Panc1 (cell line): ENCODE measurements around the gene BOC. TPM values are rescaled to one million over a fixed set of nuclear protein-coding genes. Genes with fewer than 3 reads are reported as not detected.
A peak's percentile ranks its signal among the peaks of the same experiment; 100 is the strongest.

Source experiments
- ATAC-seq: fragments of 200-7000 bp; cut with Tn5 transposase; 2 replicates; pipeline ENCODE4 v1.9.1; 2020; ENCODE audit warnings: mild to moderate bottlenecking, moderate library complexity
- BruUV-seq: library from RNA; stranded (reverse); fragments of 400-500 nt; replicated peaks from 2 replicates; lab custom pipeline; 2021; lab: Mats Ljungman, UMichigan
- CTCF ChIA-PET: fragments of 300-600 bp; sonication (Branson Sonifier 250); formaldehyde crosslinking; loops from one replicate; lab custom pipeline; 2022; ENCODE audit warnings: antibody characterized with exemption; lab: Charles Lee
- POLR2A ChIA-PET: fragments of 300-600 bp; sonication (Branson Sonifier 250); formaldehyde crosslinking; loops from one replicate; lab custom pipeline; 2022; ENCODE audit warnings: antibody characterized with exemption; lab: Charles Lee
- DNase-seq: peaks from one replicate; pipeline ENCODE4 v3.0.0-alpha.2; 2010; ENCODE audit warnings: low read depth, low spot score
- H3K27ac ChIP-seq: 2 replicates; pipeline ENCODE4 v1.5.1; 2011; ENCODE audit warnings: mild to moderate bottlenecking, low read length, inconsistent platforms
- H3K27me3 ChIP-seq: fragments of 200-500 bp; sonication (Bioruptor generic); 2 replicates; pipeline ENCODE4 v1.6.0; 2014; ENCODE audit warnings: low read length, inconsistent platforms; ENCODE audit not compliant: control insufficient read depth, insufficient read depth
- H3K36me3 ChIP-seq: fragments of 200-500 bp; sonication (Bioruptor generic); 2 replicates; pipeline ENCODE4 v1.5.1; 2014; ENCODE audit warnings: inconsistent platforms, mild to moderate bottlenecking, low read length, moderate library complexity; ENCODE audit not compliant: control insufficient read depth, insufficient read depth
- H3K4me1 ChIP-seq: 2 replicates; pipeline ENCODE4 v1.5.1; 2011; ENCODE audit warnings: inconsistent platforms, mild to moderate bottlenecking, low read length, moderate library complexity; ENCODE audit not compliant: control insufficient read depth, insufficient read depth
- H3K4me3 ChIP-seq, 2 experiments: 2 replicates each; pipeline ENCODE4 v1.5.1; 2011 to 2012; ENCODE audit warnings: low read depth in 2 of 2, low read length in 2 of 2, mild to moderate bottlenecking in 2 of 2, inconsistent platforms in 1 of 2, moderate library complexity in 1 of 2
- H3K9me3 ChIP-seq: fragments of 200-500 bp; sonication (Bioruptor generic); 2 replicates; pipeline ENCODE4 v1.5.1; 2014; ENCODE audit warnings: low read depth, mild to moderate bottlenecking, inconsistent platforms, low read length, moderate library complexity; ENCODE audit not compliant: control insufficient read depth, insufficient read depth
- POLR2AphosphoS5 ChIP-seq: IDR thresholded peaks from 2 replicates; pipeline ENCODE4 v1.6.1; 2012; ENCODE audit warnings: mild to moderate bottlenecking, low read depth, low read length, moderate library complexity
- SIN3A ChIP-seq: IDR thresholded peaks from 2 replicates; pipeline ENCODE4 v1.6.1; 2012; ENCODE audit warnings: low read depth, mild to moderate bottlenecking, low read length, moderate library complexity, borderline replicate concordance; ENCODE audit not compliant: insufficient read depth
- TCF7L2 ChIP-seq: IDR thresholded peaks from 2 replicates; pipeline ENCODE4 v1.6.1; 2011; ENCODE audit warnings: mild to moderate bottlenecking, low read depth, low read length, inconsistent platforms
- in situ Hi-C: cut with HindIII; loops from 2 replicates; pipeline ENCODE4 v1.10.0; 2016; ENCODE audit warnings: low sequenced_read_pairs, low pct_unique_long_range_greater_than_20kb
- intact Hi-C: fragments of 100-400 bp; cut with micrococcal nuclease; formaldehyde crosslinking; loops from one replicate; pipeline ENCODE4 v1.10.0; 2022; ENCODE audit not compliant: unreplicated experiment
- total RNA-seq: library from RNA; stranded (reverse); gene quantifications from one replicate; pipeline ENCODE4 v1.2.1, GENCODE V29; 2021; ENCODE audit not compliant: unreplicated experiment
- TF ChIP-seq, protein P1 (sequence below), 2 experiments: IDR thresholded peaks; 2 replicates each; pipeline ENCODE4 v1.6.1; 2011 to 2012; ENCODE audit warnings: low read depth in 2 of 2, control low read depth in 1 of 2, low read length in 1 of 2, mild to moderate bottlenecking in 1 of 2, moderate library complexity in 1 of 2; ENCODE audit not compliant: insufficient read depth in 1 of 2
- TF ChIP-seq, protein P2 (sequence below): fragments of 450-650 bp; IDR thresholded peaks from 2 replicates; pipeline ENCODE4 v1.5.1; 2017; ENCODE audit warnings: mild to moderate bottlenecking

BOC gene
- total RNA-seq, 1 experiment from 2014 or later: 0.33 TPM

DNA sequence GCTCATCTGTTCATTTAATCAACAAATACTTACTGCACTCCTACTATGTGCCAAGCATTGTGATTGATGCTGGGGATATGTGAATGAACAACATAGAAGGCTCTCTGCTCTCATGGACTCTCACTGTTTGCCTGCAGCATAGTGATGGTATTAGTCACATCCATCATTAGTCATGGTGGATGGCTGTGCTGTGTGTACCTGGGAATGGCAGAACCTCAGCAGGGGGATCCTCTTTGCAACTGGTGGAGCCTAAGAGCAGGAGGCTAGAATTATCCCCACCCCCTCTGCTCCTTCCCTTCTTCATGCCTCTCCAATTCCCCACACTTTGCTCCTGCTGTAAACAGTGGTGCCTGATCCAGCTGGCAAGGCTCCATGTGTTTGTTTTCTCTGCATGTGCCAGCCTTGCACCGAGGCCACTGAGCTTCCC, 20.5 kb downstream of the BOC start:
- in situ Hi-C loops: no loop called here
- Histone ChIP-seq H3K27me3 (no peaks in the 10 kb centered on the region), H3K4me1 (peaks cover 10% of the 10 kb centered on the region), H3K4me3 (no peak overlapping the region), H3K27ac (no peak overlapping the region), H3K9me3 (no peaks in the 10 kb centered on the region), H3K36me3 (no peaks in the 10 kb centered on the region)
- no peak for TF ChIP-seq POLR2AphosphoS5
- TF ChIP-seq TCF7L2: no peak
- TF ChIP-seq SIN3A: no peak
- TF ChIP-seq, protein P1, sequence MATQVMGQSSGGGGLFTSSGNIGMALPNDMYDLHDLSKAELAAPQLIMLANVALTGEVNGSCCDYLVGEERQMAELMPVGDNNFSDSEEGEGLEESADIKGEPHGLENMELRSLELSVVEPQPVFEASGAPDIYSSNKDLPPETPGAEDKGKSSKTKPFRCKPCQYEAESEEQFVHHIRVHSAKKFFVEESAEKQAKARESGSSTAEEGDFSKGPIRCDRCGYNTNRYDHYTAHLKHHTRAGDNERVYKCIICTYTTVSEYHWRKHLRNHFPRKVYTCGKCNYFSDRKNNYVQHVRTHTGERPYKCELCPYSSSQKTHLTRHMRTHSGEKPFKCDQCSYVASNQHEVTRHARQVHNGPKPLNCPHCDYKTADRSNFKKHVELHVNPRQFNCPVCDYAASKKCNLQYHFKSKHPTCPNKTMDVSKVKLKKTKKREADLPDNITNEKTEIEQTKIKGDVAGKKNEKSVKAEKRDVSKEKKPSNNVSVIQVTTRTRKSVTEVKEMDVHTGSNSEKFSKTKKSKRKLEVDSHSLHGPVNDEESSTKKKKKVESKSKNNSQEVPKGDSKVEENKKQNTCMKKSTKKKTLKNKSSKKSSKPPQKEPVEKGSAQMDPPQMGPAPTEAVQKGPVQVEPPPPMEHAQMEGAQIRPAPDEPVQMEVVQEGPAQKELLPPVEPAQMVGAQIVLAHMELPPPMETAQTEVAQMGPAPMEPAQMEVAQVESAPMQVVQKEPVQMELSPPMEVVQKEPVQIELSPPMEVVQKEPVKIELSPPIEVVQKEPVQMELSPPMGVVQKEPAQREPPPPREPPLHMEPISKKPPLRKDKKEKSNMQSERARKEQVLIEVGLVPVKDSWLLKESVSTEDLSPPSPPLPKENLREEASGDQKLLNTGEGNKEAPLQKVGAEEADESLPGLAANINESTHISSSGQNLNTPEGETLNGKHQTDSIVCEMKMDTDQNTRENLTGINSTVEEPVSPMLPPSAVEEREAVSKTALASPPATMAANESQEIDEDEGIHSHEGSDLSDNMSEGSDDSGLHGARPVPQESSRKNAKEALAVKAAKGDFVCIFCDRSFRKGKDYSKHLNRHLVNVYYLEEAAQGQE (IDR thresholded peaks at IDR 0.05; ENCODE audit: insufficient read depth in 1 of 2, low read depth in 2 of 2, low read length in 1 of 2): no peak
- TF ChIP-seq, protein P2, sequence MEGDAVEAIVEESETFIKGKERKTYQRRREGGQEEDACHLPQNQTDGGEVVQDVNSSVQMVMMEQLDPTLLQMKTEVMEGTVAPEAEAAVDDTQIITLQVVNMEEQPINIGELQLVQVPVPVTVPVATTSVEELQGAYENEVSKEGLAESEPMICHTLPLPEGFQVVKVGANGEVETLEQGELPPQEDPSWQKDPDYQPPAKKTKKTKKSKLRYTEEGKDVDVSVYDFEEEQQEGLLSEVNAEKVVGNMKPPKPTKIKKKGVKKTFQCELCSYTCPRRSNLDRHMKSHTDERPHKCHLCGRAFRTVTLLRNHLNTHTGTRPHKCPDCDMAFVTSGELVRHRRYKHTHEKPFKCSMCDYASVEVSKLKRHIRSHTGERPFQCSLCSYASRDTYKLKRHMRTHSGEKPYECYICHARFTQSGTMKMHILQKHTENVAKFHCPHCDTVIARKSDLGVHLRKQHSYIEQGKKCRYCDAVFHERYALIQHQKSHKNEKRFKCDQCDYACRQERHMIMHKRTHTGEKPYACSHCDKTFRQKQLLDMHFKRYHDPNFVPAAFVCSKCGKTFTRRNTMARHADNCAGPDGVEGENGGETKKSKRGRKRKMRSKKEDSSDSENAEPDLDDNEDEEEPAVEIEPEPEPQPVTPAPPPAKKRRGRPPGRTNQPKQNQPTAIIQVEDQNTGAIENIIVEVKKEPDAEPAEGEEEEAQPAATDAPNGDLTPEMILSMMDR: no peak
- ATAC-seq (peak; percentile 99), DNase-seq (peak; percentile 61)
- intact Hi-C loops: no loop called here
- POLR2A ChIA-PET: no interaction called here
- CTCF ChIA-PET: no interaction called here
- no TSS peak for BruUV-seq

DNA sequence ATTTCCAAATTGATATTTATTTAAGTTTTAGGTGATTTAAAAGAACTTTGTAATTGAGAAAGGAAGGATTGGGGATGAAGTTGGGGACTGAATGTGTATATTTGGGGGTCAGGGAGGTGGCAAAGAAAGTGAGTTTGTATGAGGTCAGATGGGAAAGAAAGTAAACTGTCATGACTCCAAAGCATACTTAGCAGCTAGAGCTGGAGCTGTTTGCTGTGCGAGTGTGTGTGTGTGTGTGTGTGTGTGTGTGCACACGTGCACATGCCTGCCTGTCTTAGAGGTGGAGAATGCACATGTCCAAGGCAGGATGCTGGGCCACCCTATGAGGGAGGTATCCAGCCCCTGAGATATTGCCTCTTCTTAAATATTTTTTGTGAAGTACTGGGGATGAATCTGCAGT, 21.0 kb downstream of the BOC start:
- no TSS peak for BruUV-seq
- TF ChIP-seq, protein P2: no peak
- no peak for TF ChIP-seq TCF7L2
- no peak for TF ChIP-seq POLR2AphosphoS5
- no peak for TF ChIP-seq SIN3A
- TF ChIP-seq, protein P1 (IDR thresholded peaks at IDR 0.05; ENCODE audit: insufficient read depth in 1 of 2, low read depth in 2 of 2, low read length in 1 of 2): no peak
- intact Hi-C loops: no loop called here
- no peak overlapping the region for H3K27ac ChIP-seq
- no peaks in the 10 kb centered on the region for H3K36me3 ChIP-seq
- CTCF ChIA-PET: no interaction called here
- no peak for ATAC-seq
- POLR2A ChIA-PET: no interaction called here
- H3K4me3 ChIP-seq: no peak overlapping the region
- in situ Hi-C loops: no loop called here
- H3K9me3 ChIP-seq: no peaks in the 10 kb centered on the region
- H3K27me3 ChIP-seq: no peaks in the 10 kb centered on the region
- DNase-seq: no peak
- H3K4me1 ChIP-seq: peaks cover 10% of the 10 kb centered on the region
